Measurements from ENCODE around the gene PCDH9. TPM values are rescaled to one million over a fixed set of nuclear protein-coding genes. Genes with fewer than 3 reads are reported as not detected.

The PCDH9 gene
- total and polyA plus RNA-seq, 2 experiments from 2014 or later = 0.31 to 0.52 TPM

- no peak overlapping the region for H3K27ac Mint-ChIP-seq
- H3K27ac ChIP-seq (ENCODE audit: low read depth) = no peak overlapping the region
- no peaks in the 10 kb centered on the region for H4K20me1 ChIP-seq (replicated peaks; ENCODE audit: insufficient read depth)
- H3K4me1 Mint-ChIP-seq = no peaks in the 10 kb centered on the region
- peaks cover 11% of the 10 kb centered on the region; the same call in 2 of the 3 replicates for H3K36me3 Mint-ChIP-seq (ENCODE audit: low read depth)
- H3K4me1 ChIP-seq (ENCODE audit: insufficient read depth) = no peaks in the 10 kb centered on the region
- H3K27me3 ChIP-seq (ENCODE audit: insufficient read depth) = no peaks in the 10 kb centered on the region
- H3K4me3 Mint-ChIP-seq = no peak overlapping the region
- ATAC-seq (no peak), DNase-seq (ENCODE audit: low spot score) (no peak)
- H3K9me3 Mint-ChIP-seq = peaks cover 19% of the 10 kb centered on the region
- H3K36me3 ChIP-seq (ENCODE audit: insufficient read depth) = no peaks in the 10 kb centered on the region
- H2AFZ ChIP-seq = 0 out of 2 replicates have a peak overlapping the region, but pooled peaks have one; percentile 23
- no peaks in the 10 kb centered on the region for H3K9me2 ChIP-seq (ENCODE audit: insufficient read depth)
- no peaks in the 10 kb centered on the region for H3F3A ChIP-seq (replicated peaks; ENCODE audit: low read depth)
- H3K4me3 ChIP-seq = no peak overlapping the region
- TF ChIP-seq CTCF (conservative IDR thresholded peaks at IDR 0.05; ENCODE audit: low read depth in 2 of 2) = no peak
- no peak for TF ChIP-seq ZNF331 (CRISPR knock-in tag; IDR thresholded peaks at IDR 0.05; ENCODE audit: low read depth)
- no peak for TF ChIP-seq JUNB (IDR thresholded peaks at IDR 0.05; ENCODE audit: unreplicated experiment)
- TF ChIP-seq REST (IDR thresholded peaks at IDR 0.05; ENCODE audit: unreplicated experiment) = no peak
- TF ChIP-seq EZH2phosphoT487 (IDR thresholded peaks at IDR 0.05; ENCODE audit: unreplicated experiment) = no peak
- TF ChIP-seq NANOG (IDR thresholded peaks at IDR 0.05; ENCODE audit: borderline replicate concordance) = no peak
- no peak for TF ChIP-seq ZNF462 (CRISPR knock-in tag; IDR thresholded peaks at IDR 0.05)
- TF ChIP-seq EZH2 (IDR thresholded peaks at IDR 0.05; ENCODE audit: low read depth, unreplicated experiment) = no peak
- no peak overlapping the region for H3K4me2 ChIP-seq
- peaks cover 2% of the 10 kb centered on the region for H3K27me3 Mint-ChIP-seq (ENCODE audit: insufficient read depth, low read depth, poor library complexity)
- H3K79me2 ChIP-seq (replicated peaks; ENCODE audit: insufficient read depth) = no peaks in the 10 kb centered on the region
These were observed 805.7 kb downstream of the PCDH9 start for GRCh38 chr13:66424422-66424821.

All from GM23338 (cell line).